ENCODE results near the gene ANKRD23. TPM values are rescaled to one million over a fixed set of nuclear protein-coding genes. Genes with fewer than 3 reads are reported as not detected.
A peak's percentile ranks its signal among the peaks of the same experiment; 100 is the strongest.

Gene ANKRD23
- total and polyA plus RNA-seq, 2 of the 8 experiments (the other 6 are each of a cell fraction or from before 2014, with no cell fraction given): 3.4 to 3.5 TPM

DNA sequence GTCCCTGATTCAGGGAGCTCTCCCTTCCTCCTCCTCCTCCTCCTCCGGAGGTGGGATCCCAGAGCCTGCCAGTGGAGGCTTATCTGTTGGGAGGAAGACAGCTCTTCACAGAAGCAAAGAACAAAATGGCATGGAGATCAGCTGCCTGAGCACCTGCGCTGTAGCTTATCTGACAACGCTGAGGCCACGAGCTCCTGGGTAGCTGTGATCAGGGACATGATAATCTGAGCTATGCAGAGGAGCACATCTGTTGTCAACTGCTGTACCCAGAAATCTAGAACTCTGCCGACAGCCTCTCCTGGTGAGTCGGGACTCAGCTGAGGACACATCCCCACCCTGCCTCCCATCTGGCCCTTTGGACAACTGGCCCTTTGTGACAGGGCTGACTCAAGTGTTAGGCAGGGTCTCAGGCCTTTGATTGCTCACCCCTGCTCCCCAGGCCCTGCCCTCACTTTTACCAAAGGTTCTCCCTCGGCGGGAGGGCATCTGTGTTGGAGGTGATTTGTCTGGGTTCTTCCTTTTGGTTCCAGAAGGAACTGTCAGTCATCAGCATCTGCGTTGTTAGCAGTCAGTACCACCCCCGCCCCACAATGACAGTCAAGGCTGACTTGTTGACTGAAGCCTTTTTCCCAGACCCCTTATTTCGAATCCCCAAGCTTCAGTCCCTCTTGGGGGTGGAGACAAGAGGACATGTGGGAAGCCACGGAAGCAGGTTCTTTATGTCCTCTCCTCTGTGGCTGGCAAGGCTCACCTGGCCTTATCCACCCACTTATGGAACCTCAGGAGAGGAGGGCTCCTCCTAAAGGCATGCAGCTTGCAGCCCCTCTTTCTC, 33.7 kb downstream of the ANKRD23 start:
- H3K23ac ChIP-seq (ENCODE audit: insufficient read length): no peak overlapping the region
- H2BK15ac ChIP-seq (ENCODE audit: low read length): no peak overlapping the region
- H2BK120ac ChIP-seq (replicated peaks; ENCODE audit: low read depth, low read length): no peak overlapping the region
- H3K4me1 ChIP-seq (replicated peaks in 1 of 4; ENCODE audit: control insufficient read depth in 3 of 4, insufficient read depth in 4 of 4, low read length in 3 of 4): no peaks in the 10 kb centered on the region
- no peaks in the 10 kb centered on the region for H3K9me3 ChIP-seq (ENCODE audit: insufficient read depth in 2 of 2, low read depth in 1 of 2, low read length in 1 of 2)
- H3K79me1 ChIP-seq (ENCODE audit: low read depth, low read length): no peaks in the 10 kb centered on the region
- H2AK5ac ChIP-seq (ENCODE audit: low read depth, low read length): no peak overlapping the region
- WGBS, 2 experiments (ENCODE audit: extremely low coverage in 1 of 2, insufficient coverage in 1 of 2, insufficient read length in 1 of 2, insufficient replicate concordance in 2 of 2, low coverage in 1 of 2, low lambda C conversion rate in 2 of 2, missing lambda C conversion rate in 1 of 2): 92% methylated on average over 10 of the region's 12 CpGs; no CpG with 5 or more reads in 1 of the 2 experiments
- TF ChIP-seq JUN (IDR thresholded peaks at IDR 0.05; ENCODE audit: low read depth, low read length) (no peak), RAD21 (IDR thresholded peaks at IDR 0.05 in 1 of 2, conservative IDR thresholded peaks at IDR 0.05 in 1 of 2; ENCODE audit: low read depth in 2 of 2, low read length in 2 of 2) (no peak)
- TF ChIP-seq, protein P1, sequence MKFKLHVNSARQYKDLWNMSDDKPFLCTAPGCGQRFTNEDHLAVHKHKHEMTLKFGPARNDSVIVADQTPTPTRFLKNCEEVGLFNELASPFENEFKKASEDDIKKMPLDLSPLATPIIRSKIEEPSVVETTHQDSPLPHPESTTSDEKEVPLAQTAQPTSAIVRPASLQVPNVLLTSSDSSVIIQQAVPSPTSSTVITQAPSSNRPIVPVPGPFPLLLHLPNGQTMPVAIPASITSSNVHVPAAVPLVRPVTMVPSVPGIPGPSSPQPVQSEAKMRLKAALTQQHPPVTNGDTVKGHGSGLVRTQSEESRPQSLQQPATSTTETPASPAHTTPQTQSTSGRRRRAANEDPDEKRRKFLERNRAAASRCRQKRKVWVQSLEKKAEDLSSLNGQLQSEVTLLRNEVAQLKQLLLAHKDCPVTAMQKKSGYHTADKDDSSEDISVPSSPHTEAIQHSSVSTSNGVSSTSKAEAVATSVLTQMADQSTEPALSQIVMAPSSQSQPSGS (IDR thresholded peaks at IDR 0.05; ENCODE audit: low read length): no peak
- H3K14ac ChIP-seq (ENCODE audit: insufficient read length): no peak overlapping the region
- FAIRE-seq: no peak
- DNase-seq (ENCODE audit: low read depth in 1 of 2, low spot score in 2 of 2): no peak
- ChIA-PET CTCF (ENCODE audit: partially characterized antibody) (interaction anchor here (0.8 to 3.1 kb wide), 6 partner anchors 10 to 151 kb away, joined by 3 to 18 read pairs (median 4); no protein-coding TSS in a partner anchor), POLR2A (ENCODE audit: partially characterized antibody) (interaction anchor here (0.6 to 2.1 kb wide), 4 partner anchors 9 to 245 kb away, joined by 3 to 6 read pairs (median 3); no protein-coding TSS in a partner anchor)
- H2BK5ac ChIP-seq (ENCODE audit: low read depth, low read length): no peak overlapping the region
- no peak overlapping the region for H3K56ac ChIP-seq (replicated peaks; ENCODE audit: insufficient read length, low read depth, low read length)
- no peak overlapping the region for H3K18ac ChIP-seq (ENCODE audit: extremely low read depth, low read length)
- no peak overlapping the region for H2BK12ac ChIP-seq (ENCODE audit: low read depth, low read length)
- H4K20me1 ChIP-seq (replicated peaks in 1 of 2; ENCODE audit: control insufficient read depth in 1 of 2, insufficient read depth in 2 of 2, low read length in 2 of 2): no peaks in the 10 kb centered on the region
- H3K36me3 ChIP-seq (ENCODE audit: control insufficient read depth in 2 of 4, insufficient read depth in 4 of 4, low read length in 3 of 4): no peaks in the 10 kb centered on the region
- H2AFZ ChIP-seq (ENCODE audit: low read length): no peak overlapping the region
- peak overlapping the region; percentile 45; the same call in 1 of the 2 replicates for H4K8ac ChIP-seq (ENCODE audit: extremely low read depth, insufficient read depth, low read length)
- no peaks in the 10 kb centered on the region for H3K23me2 ChIP-seq (ENCODE audit: low read depth, low read length)
- H3K4me2 ChIP-seq (ENCODE audit: insufficient read depth in 1 of 2, low read depth in 2 of 2, low read length in 2 of 2): no peak overlapping the region
- no peak overlapping the region for H3K9ac ChIP-seq (replicated peaks in 1 of 4; ENCODE audit: extremely low read depth in 1 of 4, low read depth in 3 of 4, low read length in 3 of 4)
- no peaks in the 10 kb centered on the region for H3K79me2 ChIP-seq (ENCODE audit: control insufficient read depth in 1 of 2, insufficient read depth in 2 of 2, low read length in 2 of 2)
- H2BK20ac ChIP-seq (ENCODE audit: low read length): no peak overlapping the region
- no peak overlapping the region for H4K91ac ChIP-seq (replicated peaks; ENCODE audit: insufficient read length, low read length)
- no peak overlapping the region for H3K27ac ChIP-seq (ENCODE audit: low read depth, low read length)
- H3K4me3 ChIP-seq (ENCODE audit: extremely low read depth in 1 of 4, insufficient read depth in 2 of 4, low read depth in 3 of 4, low read length in 4 of 4): no peak overlapping the region
- H3K4ac ChIP-seq (replicated peaks; ENCODE audit: insufficient read length, low read depth, low read length): no peak overlapping the region
- no peak overlapping the region for H4K5ac ChIP-seq (ENCODE audit: insufficient read length, low read depth, low read length)
- H3K27me3 ChIP-seq (replicated peaks in 1 of 4; ENCODE audit: control insufficient read depth in 3 of 4, extremely low read depth in 1 of 4, insufficient read depth in 3 of 4, low read length in 3 of 4): no peaks in the 10 kb centered on the region

Measured in H1 (cell line).